Measurements from ENCODE around the gene NCBP2. TPM values are rescaled to one million over a fixed set of nuclear protein-coding genes. Genes with fewer than 3 reads are reported as not detected.

Gene NCBP2
- total and polyA plus RNA-seq, 2 donors (not counting 3 experiments of a cell fraction or from before 2014, with no cell fraction given) = 31.2 to 76.1 TPM

- no peaks in the 10 kb centered on the region for H4K20me1 ChIP-seq (replicated peaks; ENCODE audit: control insufficient read depth, extremely low read depth, insufficient read depth, low read length)
- dilution Hi-C loops (cut with MboI; ENCODE audit: extremely low pct_ligation_motif_present, low sequenced_read_pairs) = no loop called here
Measured at GRCh38 chr3:196915375-196915774, 27.0 kb downstream of the NCBP2 start.

More at GRCh38 chr3:196915375-196915774, 27.0 kb downstream of the NCBP2 start:
- no peak for DNase-seq (ENCODE audit: low read depth, low spot score)
- Histone ChIP-seq H3K79me2 (ENCODE audit: control insufficient read depth, insufficient read depth, low read length) (no peaks in the 10 kb centered on the region), H3K9me3 (replicated peaks; ENCODE audit: control insufficient read depth, insufficient read depth, low read length) (no peaks in the 10 kb centered on the region), H3K9ac (replicated peaks; ENCODE audit: extremely low read depth, insufficient read depth, low read length) (no peak overlapping the region), H3K27me3 (ENCODE audit: control insufficient read depth in 2 of 2, insufficient read depth in 2 of 2, low read length in 2 of 2) (no peaks in the 10 kb centered on the region), H3K4me2 (ENCODE audit: insufficient read depth, low read length) (no peak overlapping the region), H2AFZ (ENCODE audit: low read depth, low read length) (no peak overlapping the region), H3K9me1 (replicated peaks; ENCODE audit: control insufficient read depth, extremely low read depth, insufficient read depth, low read length) (no peaks in the 10 kb centered on the region), H3K36me3 (ENCODE audit: control insufficient read depth in 2 of 2, extremely low read depth in 1 of 2, insufficient read depth in 2 of 2, low read length in 2 of 2) (peaks cover 0 to 8% of the 10 kb centered on the region in 2 experiments), H3K4me3 (replicated peaks in 1 of 3; ENCODE audit: insufficient read depth in 1 of 3, low read depth in 1 of 3, low read length in 3 of 3) (no peak overlapping the region), H3K27ac (ENCODE audit: insufficient read depth, low read depth, low read length) (no peak overlapping the region), H3K4me1 (ENCODE audit: control insufficient read depth, extremely low read depth, insufficient read depth, low read length) (no peaks in the 10 kb centered on the region)
- CTCF ChIA-PET = interaction anchor here (0.9 kb wide), 1 partner anchor 77 kb away, joined by 3 read pairs; no protein-coding TSS in a partner anchor
- BruUV-seq (replicated peaks) = no TSS peak
- FAIRE-seq = no peak
- TF ChIP-seq GATA2 (IDR thresholded peaks at IDR 0.05; ENCODE audit: insufficient read depth, insufficient read length, low read depth, low read length) (no peak), CTCF (IDR thresholded peaks at IDR 0.05; ENCODE audit: extremely low read depth in 1 of 2, insufficient read depth in 1 of 2, low read depth in 1 of 2, low read length in 2 of 2) (no peak), MYC (IDR thresholded peaks at IDR 0.05; ENCODE audit: low read depth, low read length) (no peak), POLR2A (IDR thresholded peaks at IDR 0.05; ENCODE audit: low read depth, low read length) (no peak), JUN (IDR thresholded peaks at IDR 0.05; ENCODE audit: borderline replicate concordance, insufficient read depth, insufficient read length, low read depth) (no peak), POLR2AphosphoS5 (IDR thresholded peaks at IDR 0.05; ENCODE audit: insufficient read depth, low read depth, low read length) (no peak), EZH2 (IDR thresholded peaks at IDR 0.05; ENCODE audit: borderline replicate concordance, low read depth, low read length, severe bottlenecking) (no peak), MAX (IDR thresholded peaks at IDR 0.05; ENCODE audit: insufficient read depth, insufficient read length) (no peak), FOS (IDR thresholded peaks at IDR 0.05; ENCODE audit: borderline replicate concordance, insufficient read depth, low read length) (no peak)
- POLR2A ChIA-PET = no interaction called here
- intact Hi-C loops (cut with micrococcal nuclease) = no loop called here

Data from endothelial cell of umbilical vein (primary cell).